ENCODE results near the gene HERC2.
"Not testable (repeated sequence)": the region's sequence is repeated elsewhere in the genome, so short reads cannot be mapped to it uniquely, and the experiment has no call there.

Gene HERC2

GRCh38 chr15:28197694-28198093, 124.3 kb downstream of the HERC2 start:
- not testable (repeated sequence) for H3K4me3 ChIP-seq (ENCODE audit: low read length); H3K4me1 ChIP-seq (ENCODE audit: insufficient read depth, low read length); H3K27ac ChIP-seq (ENCODE audit: low read depth, low read length); H3K9me3 ChIP-seq (ENCODE audit: insufficient read depth, low read depth, low read length); H3K9ac ChIP-seq (ENCODE audit: low read depth, low read length); H3K27me3 ChIP-seq (ENCODE audit: insufficient read depth, low read length)
- H3K36me3 ChIP-seq (ENCODE audit: insufficient read depth, low read length): peaks cover 61% of the 10 kb centered on the region
- WGBS: 98% methylated on average over 2 of the region's 4 CpGs

GRCh38 chr15:28196581-28196980, 125.4 kb downstream of the HERC2 start:
- not testable (repeated sequence) for H3K27me3 ChIP-seq (ENCODE audit: insufficient read depth, low read length); H3K27ac ChIP-seq (ENCODE audit: low read depth, low read length); H3K9me3 ChIP-seq (ENCODE audit: insufficient read depth, low read depth, low read length); H3K4me1 ChIP-seq (ENCODE audit: insufficient read depth, low read length); H3K4me3 ChIP-seq (ENCODE audit: low read length); H3K9ac ChIP-seq (ENCODE audit: low read depth, low read length)
- 95% methylated on average over 3 of the region's 5 CpGs for WGBS
- peaks cover 68% of the 10 kb centered on the region for H3K36me3 ChIP-seq (ENCODE audit: insufficient read depth, low read length)

GRCh38 chr15:28192772-28193171, 129.2 kb downstream of the HERC2 start:
- no peaks in the 10 kb centered on the region for H3K4me1 ChIP-seq (ENCODE audit: insufficient read depth, low read length)
- H3K4me3 ChIP-seq (ENCODE audit: low read length): no peak overlapping the region
- H3K9me3 ChIP-seq (ENCODE audit: insufficient read depth, low read depth, low read length): no peaks in the 10 kb centered on the region
- no peak overlapping the region for H3K27ac ChIP-seq (ENCODE audit: low read depth, low read length)
- H3K36me3 ChIP-seq (ENCODE audit: insufficient read depth, low read length): peaks cover 78% of the 10 kb centered on the region
- no peak overlapping the region for H3K9ac ChIP-seq (ENCODE audit: low read depth, low read length)
- no peaks in the 10 kb centered on the region for H3K27me3 ChIP-seq (ENCODE audit: insufficient read depth, low read length)
- 90% methylated on average over 1 of the region's 1 CpG for WGBS

GRCh38 chr15:28191832-28192231, 130.1 kb downstream of the HERC2 start:
- no peak overlapping the region for H3K27ac ChIP-seq (ENCODE audit: low read depth, low read length)
- H3K4me1 ChIP-seq (ENCODE audit: insufficient read depth, low read length): no peaks in the 10 kb centered on the region
- peaks cover 79% of the 10 kb centered on the region for H3K36me3 ChIP-seq (ENCODE audit: insufficient read depth, low read length)
- H3K9ac ChIP-seq (ENCODE audit: low read depth, low read length): no peak overlapping the region
- H3K9me3 ChIP-seq (ENCODE audit: insufficient read depth, low read depth, low read length): no peaks in the 10 kb centered on the region
- WGBS: 90% methylated on average over 15 of the region's 15 CpGs
- no peak overlapping the region for H3K4me3 ChIP-seq (ENCODE audit: low read length)
- no peaks in the 10 kb centered on the region for H3K27me3 ChIP-seq (ENCODE audit: insufficient read depth, low read length)

GRCh38 chr15:28190391-28191174, 131.4 kb downstream of the HERC2 start:
- no peaks in the 10 kb centered on the region for H3K27me3 ChIP-seq (ENCODE audit: insufficient read depth, low read length)
- 96% methylated on average over 7 of the region's 7 CpGs for WGBS
- H3K36me3 ChIP-seq (ENCODE audit: insufficient read depth, low read length): peaks cover 81% of the 10 kb centered on the region
- no peak overlapping the region for H3K27ac ChIP-seq (ENCODE audit: low read depth, low read length)
- no peaks in the 10 kb centered on the region for H3K9me3 ChIP-seq (ENCODE audit: insufficient read depth, low read depth, low read length)
- no peak overlapping the region for H3K4me3 ChIP-seq (ENCODE audit: low read length)
- no peaks in the 10 kb centered on the region for H3K4me1 ChIP-seq (ENCODE audit: insufficient read depth, low read length)
- no peak overlapping the region for H3K9ac ChIP-seq (ENCODE audit: low read depth, low read length)

- no peaks in the 10 kb centered on the region for H3K9me3 ChIP-seq (ENCODE audit: insufficient read depth, low read depth, low read length)
- no peak overlapping the region for H3K27ac ChIP-seq (ENCODE audit: low read depth, low read length)
- peaks cover 92% of the 10 kb centered on the region for H3K36me3 ChIP-seq (ENCODE audit: insufficient read depth, low read length)
- no peaks in the 10 kb centered on the region for H3K27me3 ChIP-seq (ENCODE audit: insufficient read depth, low read length)
- H3K4me3 ChIP-seq (ENCODE audit: low read length): no peak overlapping the region
- no peaks in the 10 kb centered on the region for H3K4me1 ChIP-seq (ENCODE audit: insufficient read depth, low read length)
- WGBS: 92% methylated on average over 9 of the region's 9 CpGs
- H3K9ac ChIP-seq (ENCODE audit: low read depth, low read length): no peak overlapping the region
Measured at GRCh38 chr15:28185148-28185895, 136.7 kb downstream of the HERC2 start.

GRCh38 chr15:28184166-28184565, 137.8 kb downstream of the HERC2 start:
- H3K9ac ChIP-seq (ENCODE audit: low read depth, low read length): no peak overlapping the region
- no peaks in the 10 kb centered on the region for H3K9me3 ChIP-seq (ENCODE audit: insufficient read depth, low read depth, low read length)
- no peaks in the 10 kb centered on the region for H3K4me1 ChIP-seq (ENCODE audit: insufficient read depth, low read length)
- H3K4me3 ChIP-seq (ENCODE audit: low read length): no peak overlapping the region
- no peak overlapping the region for H3K27ac ChIP-seq (ENCODE audit: low read depth, low read length)
- WGBS: 83% methylated on average over 2 of the region's 2 CpGs
- peaks cover 94% of the 10 kb centered on the region for H3K36me3 ChIP-seq (ENCODE audit: insufficient read depth, low read length)
- no peaks in the 10 kb centered on the region for H3K27me3 ChIP-seq (ENCODE audit: insufficient read depth, low read length)

- no peak overlapping the region for H3K27ac ChIP-seq (ENCODE audit: low read depth, low read length)
- H3K4me1 ChIP-seq (ENCODE audit: insufficient read depth, low read length): no peaks in the 10 kb centered on the region
- H3K27me3 ChIP-seq (ENCODE audit: insufficient read depth, low read length): no peaks in the 10 kb centered on the region
- H3K36me3 ChIP-seq (ENCODE audit: insufficient read depth, low read length): peaks cover 95% of the 10 kb centered on the region
- no peak overlapping the region for H3K9ac ChIP-seq (ENCODE audit: low read depth, low read length)
- WGBS: 93% methylated on average over 8 of the region's 8 CpGs
- H3K4me3 ChIP-seq (ENCODE audit: low read length): no peak overlapping the region
- H3K9me3 ChIP-seq (ENCODE audit: insufficient read depth, low read depth, low read length): no peaks in the 10 kb centered on the region
Measured at GRCh38 chr15:28182731-28183130, 139.2 kb downstream of the HERC2 start.

GRCh38 chr15:28182216-28182615, 139.8 kb downstream of the HERC2 start:
- Histone ChIP-seq H3K27me3 (ENCODE audit: insufficient read depth, low read length) (no peaks in the 10 kb centered on the region), H3K9me3 (ENCODE audit: insufficient read depth, low read depth, low read length) (no peaks in the 10 kb centered on the region), H3K27ac (ENCODE audit: low read depth, low read length) (no peak overlapping the region), H3K36me3 (ENCODE audit: insufficient read depth, low read length) (peaks cover 95% of the 10 kb centered on the region), H3K4me1 (ENCODE audit: insufficient read depth, low read length) (no peaks in the 10 kb centered on the region), H3K4me3 (ENCODE audit: low read length) (no peak overlapping the region), H3K9ac (ENCODE audit: low read depth, low read length) (no peak overlapping the region)
- 97% methylated on average over 5 of the region's 8 CpGs for whole genome bisulfite sequencing

GRCh38 chr15:28181366-28181765, 140.6 kb downstream of the HERC2 start:
- WGBS: 95% methylated on average over 2 of the region's 2 CpGs
- Histone ChIP-seq H3K4me3 (ENCODE audit: low read length) (no peak overlapping the region), H3K9ac (ENCODE audit: low read depth, low read length) (no peak overlapping the region), H3K27ac (ENCODE audit: low read depth, low read length) (no peak overlapping the region), H3K9me3 (ENCODE audit: insufficient read depth, low read depth, low read length) (no peaks in the 10 kb centered on the region), H3K4me1 (ENCODE audit: insufficient read depth, low read length) (no peaks in the 10 kb centered on the region), H3K36me3 (ENCODE audit: insufficient read depth, low read length) (peaks cover 95% of the 10 kb centered on the region), H3K27me3 (ENCODE audit: insufficient read depth, low read length) (no peaks in the 10 kb centered on the region)

- Histone ChIP-seq H3K27me3 (ENCODE audit: insufficient read depth, low read length) (no peaks in the 10 kb centered on the region), H3K36me3 (ENCODE audit: insufficient read depth, low read length) (peaks cover 98% of the 10 kb centered on the region), H3K4me1 (ENCODE audit: insufficient read depth, low read length) (no peaks in the 10 kb centered on the region), H3K9me3 (ENCODE audit: insufficient read depth, low read depth, low read length) (no peaks in the 10 kb centered on the region), H3K27ac (ENCODE audit: low read depth, low read length) (no peak overlapping the region), H3K4me3 (ENCODE audit: low read length) (no peak overlapping the region), H3K9ac (ENCODE audit: low read depth, low read length) (no peak overlapping the region)
- 97% methylated on average over 4 of the region's 4 CpGs for WGBS
Measured at GRCh38 chr15:28179270-28179669, 142.7 kb downstream of the HERC2 start.
